T follicular helper cell (primary cell): ENCODE results near the gene MACF1.

ENCODE experiments used
- DNase-seq: peaks from one replicate; pipeline ENCODE4 v3.0.0-alpha.2; 2020; ENCODE audit warnings: low read depth

The MACF1 gene

DNA sequence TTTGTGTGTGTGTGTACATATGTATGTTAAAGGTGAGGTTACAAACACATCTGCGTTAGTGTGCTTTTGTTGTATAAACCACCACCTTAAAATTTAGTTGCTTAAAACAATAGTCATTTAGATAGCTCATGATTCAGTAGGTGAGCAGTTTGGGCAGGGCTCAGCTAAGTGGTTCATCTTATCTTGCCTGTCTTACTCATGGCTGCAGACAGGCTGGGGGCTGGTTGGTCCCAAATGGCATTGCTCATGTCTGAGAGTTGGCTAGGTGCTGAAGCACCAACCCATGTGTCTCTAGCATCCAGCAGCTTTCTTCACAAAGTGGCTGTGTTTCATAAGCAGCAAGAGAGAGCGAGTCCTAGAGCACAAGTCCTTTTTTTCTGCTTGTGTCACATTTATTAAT is 91.4 kb downstream of the MACF1 start:
- DNase-seq = no peak

DNA sequence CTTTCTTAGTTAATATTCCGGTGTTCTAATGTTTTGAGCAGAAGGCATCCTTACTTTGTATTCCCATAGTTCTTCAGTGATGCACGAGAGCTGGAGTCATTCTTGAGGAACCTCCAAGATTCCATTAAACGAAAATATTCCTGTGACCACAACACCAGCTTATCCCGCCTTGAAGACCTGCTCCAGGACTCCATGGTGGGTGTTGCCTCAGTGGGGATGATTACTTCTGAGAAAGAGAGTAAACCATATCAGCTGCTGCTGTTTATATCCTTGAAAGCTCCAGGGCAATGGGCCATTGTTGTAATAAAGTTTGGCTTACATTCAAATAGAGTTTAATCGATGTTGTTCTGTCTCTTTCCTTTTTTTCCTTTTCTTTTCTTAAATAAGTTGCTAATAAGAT is 93.1 kb downstream of the MACF1 start:
- DNase-seq = no peak

DNA sequence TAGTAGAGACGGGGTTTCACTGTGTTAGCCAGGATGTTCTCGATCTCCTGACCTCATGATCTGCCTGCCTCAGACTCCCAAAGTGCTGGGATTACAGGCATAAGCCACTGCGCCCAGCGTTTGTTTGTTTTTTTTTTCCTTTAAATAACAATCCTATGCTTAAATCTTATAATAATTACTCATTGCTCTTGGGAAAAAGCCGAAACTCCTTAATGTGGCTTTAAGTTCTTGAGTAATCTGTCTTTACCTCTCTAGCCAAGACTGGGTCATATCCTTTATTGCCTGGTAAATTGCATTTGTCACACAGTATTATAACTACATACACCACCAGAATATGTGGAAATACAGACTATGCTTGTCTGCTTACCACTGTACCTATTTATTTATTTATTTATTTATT is 97.1 kb downstream of the MACF1 start:
- no peak for DNase-seq

DNA sequence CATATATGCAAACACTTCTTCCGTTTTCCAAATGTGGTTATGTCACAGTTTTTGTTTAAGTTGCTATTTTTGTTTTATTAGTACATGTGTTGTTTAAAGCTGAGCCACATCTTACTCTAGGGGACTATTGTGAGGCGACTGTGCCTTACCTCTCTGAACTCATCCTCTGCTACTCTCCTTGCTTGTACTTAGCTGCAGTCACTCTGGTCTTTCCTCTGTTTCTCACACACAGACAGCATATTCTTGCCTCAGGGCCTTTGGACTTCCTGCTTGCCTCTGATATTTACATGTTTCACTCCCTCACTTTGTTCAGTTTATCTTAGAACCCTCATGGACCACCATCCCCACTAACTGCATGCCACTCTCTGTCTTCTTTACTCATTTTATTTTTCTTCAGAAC is 101.1 kb downstream of the MACF1 start:
- DNase-seq = no peak

DNA sequence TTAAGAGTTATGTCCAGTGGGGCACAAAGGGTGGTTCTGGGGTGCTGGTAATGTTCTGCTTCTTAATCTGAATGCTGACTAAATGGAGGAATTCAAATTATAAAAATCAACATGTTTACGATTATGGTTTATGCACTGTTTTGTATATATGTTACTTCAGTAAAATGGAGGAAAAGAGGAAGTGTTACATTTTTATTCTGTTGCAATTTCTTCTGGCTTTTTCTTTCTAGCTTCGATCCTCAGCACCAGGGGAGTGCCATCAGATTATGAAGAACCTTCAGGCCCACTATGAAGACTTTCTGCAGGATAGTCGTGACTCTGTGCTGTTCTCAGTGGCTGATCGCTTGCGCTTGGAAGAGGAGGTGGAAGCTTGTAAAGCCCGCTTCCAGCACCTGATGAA is 105.5 kb downstream of the MACF1 start:
- no peak for DNase-seq

DNA sequence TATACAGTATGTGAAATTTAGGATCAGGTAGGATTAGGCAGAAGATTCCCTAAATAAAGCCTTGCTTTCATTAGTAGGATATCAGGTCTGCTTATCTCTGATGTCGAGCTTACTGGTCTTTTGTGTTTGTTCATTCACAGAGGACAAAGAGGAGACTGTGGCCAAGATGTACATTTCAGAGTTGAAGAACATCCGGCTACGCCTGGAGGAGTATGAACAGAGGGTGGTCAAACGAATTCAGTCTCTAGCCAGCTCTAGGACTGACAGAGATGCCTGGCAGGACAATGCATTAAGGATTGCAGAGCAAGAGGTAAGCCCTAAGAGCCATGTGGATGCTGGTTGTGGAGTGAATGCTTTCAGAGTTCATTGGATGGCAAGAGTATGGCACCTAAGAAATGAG is 106.2 kb downstream of the MACF1 start:
- DNase-seq = no peak

DNA sequence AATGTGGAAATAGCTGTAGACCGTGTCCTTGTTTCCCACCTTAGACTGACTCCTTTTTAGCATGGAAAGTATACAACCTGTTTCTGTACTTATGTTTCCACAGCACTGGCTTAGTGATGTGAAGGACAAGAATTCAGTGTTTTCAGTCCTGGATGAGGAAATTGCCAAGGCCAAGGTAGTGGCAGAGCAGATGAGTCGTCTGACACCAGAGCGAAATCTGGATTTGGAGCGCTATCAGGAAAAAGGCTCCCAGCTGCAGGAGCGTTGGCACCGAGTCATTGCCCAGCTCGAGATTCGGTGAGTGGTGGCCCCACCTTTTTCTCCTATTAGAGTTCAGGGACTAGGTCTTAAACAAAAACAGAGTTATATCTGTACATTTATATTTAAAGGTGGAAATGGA is 112.6 kb downstream of the MACF1 start:
- no peak for DNase-seq

DNA sequence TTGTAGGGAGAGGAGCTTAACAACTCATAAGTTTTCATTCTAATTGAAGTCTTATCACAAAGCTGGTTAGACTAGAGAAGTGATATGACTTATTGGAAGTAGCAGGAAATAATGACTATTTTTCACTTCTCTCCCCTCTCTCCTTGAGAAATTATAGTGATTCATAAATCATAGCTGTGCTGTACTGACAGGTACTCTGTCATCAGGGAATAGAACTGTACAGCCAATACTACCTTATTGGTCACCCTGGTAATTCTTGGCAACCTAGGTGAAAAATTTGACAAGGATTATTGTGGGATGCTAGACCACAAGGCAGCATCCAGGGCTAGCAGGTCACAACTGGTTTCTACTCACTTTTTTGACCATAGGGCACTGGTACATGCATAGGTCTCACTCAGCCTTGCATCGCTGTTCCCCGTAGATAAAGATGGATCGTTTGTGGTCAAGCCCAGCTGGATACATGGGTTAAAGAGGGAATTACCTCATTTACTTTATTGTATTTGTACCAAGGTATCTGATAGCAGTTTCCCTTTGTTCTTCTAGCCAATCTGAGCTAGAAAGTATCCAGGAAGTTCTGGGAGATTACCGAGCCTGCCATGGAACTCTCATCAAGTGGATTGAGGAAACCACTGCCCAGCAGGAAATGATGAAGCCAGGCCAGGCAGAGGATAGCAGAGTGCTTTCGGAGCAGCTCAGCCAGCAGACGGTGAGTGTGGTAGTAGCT is 113.6 kb downstream of the MACF1 start:
- DNase-seq = no peak

DNA sequence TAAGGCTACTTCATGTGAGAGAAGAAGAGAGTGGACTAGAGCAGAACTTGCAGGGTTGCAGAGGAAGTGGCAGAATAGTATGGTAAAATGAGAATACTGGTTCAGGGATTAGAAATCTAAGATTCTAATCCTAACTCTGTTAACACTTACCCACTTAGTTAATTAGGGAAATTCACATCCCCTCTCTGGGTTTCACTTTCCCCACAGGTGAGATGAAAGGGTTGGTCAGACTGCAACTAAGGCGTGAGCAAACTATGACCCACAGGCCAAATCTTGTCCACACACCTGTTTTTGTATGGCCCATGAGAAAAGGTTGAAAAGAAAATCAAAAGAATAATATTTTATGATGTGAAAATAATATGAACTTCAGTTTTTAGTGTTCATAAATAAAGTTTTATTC is 117.5 kb downstream of the MACF1 start:
- DNase-seq = no peak

DNA sequence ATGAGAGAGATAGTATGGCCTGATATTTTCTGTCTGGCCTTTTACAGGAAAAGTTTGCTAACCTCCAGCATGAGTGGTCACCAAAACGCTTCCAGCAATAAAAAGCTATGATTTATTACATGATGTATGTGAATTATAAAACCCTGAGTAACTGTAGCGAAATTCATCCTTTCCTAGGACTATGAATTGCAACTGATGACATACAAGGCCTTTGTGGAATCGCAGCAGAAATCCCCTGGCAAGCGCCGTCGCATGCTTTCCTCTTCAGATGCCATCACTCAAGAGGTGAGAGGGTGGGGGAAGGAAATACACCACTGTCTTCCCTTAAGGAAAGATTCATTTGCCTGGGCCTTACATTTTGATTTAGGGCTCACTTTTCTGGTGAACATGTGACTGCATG is 117.9 kb downstream of the MACF1 start:
- no peak for DNase-seq

DNA sequence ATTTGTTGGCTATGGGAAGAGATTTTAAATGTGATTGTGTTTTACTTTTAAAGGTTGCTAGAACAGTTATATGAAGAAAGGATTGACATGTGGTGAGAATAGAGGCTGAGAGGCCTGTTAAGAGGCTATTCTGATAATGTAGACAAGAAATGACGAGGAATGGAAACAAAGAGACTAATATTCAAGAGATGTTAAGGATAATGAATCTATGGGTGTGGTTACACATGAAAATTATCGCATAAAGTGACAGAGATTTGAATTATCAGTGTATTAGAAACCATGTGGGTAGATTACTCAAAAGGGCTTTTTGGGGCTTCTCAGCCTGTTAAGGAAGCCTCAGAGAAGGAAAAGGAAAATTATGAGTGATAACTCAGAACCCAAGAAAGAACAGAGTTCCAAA is 120.4 kb downstream of the MACF1 start:
- no peak for DNase-seq

DNA sequence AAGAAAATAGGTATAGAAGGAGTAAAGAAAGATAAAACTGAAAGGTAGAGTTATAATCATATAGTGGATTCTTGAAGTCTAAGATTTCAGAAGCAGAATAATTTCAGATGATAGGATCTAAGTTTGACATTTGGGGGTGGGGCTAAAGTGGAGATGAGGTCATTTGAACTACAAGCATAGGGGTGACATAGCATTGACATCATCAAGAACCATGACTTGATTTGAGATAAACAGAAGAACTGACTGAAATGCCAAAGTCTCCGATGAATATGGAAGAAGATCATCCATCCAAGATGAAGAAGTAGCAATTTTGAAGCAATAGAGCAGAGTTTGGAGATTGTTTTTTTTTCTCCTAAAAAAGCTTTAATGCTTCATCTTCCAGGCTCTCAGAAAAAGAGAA is 122.3 kb downstream of the MACF1 start:
- no peak for DNase-seq

DNA sequence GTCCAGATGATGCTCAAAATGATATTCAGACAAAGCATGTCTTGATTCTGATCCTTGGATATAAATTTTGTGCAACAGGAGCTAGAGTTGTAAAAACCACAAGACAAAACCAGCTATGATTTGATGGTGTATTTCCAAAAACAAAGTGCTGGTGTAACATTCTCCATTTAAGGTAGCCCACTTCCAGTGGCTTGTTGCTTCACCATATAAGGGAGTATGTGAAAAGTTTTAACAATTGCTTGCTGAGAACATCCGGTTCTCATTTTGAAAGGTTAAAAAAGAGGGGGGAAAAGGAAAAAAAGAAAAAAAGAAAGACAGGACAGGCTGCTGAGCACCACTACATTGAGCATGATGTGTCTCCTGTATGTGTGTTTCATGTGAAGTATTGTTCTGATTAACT is 123.6 kb downstream of the MACF1 start:
- DNase-seq = no peak

DNA sequence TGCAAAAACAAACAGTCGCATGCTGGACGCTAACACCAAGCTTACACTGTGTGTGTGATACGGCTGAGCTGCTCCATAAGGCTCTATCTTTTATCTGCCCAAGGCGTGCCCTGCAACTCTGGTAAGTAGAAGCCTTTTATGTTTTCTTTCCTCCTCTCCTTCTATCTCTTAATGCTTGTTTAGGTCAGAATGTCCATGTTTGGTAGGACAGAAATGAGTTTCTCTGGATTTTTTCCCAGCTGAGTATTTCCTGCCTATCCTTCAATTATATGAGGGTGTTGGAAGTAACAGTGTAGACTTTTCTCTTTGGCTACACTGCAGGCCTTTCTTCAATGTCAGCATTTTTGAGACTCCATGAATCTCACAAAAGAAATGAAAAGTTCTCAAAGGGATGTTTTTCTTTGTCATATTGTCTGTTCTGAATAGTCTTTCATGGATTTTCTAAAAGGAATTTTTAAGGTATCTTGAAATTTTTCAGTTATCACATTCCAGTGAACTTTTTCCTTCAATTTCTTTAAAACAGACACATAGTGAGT is 124.2 kb downstream of the MACF1 start:
- DNase-seq = no peak

DNA sequence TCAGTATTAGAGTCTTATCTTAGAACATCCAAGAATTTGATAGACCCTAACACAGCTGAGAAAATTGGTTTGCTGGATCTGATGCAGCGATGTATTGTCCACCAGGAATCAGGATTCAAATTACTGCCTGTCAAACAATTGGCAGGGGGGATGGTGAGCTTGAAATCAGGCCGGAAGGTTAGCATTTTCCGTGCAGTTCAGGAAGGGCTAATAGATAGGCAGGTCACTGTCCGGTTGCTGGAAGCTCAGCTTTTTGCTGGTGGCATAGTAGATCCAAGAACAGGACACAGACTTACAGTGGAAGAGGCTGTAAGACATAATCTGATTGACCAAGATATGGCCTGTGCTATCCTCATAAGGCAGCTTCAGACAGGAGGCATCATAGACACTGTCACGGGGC is 127.2 kb downstream of the MACF1 start:
- no peak for DNase-seq

DNA sequence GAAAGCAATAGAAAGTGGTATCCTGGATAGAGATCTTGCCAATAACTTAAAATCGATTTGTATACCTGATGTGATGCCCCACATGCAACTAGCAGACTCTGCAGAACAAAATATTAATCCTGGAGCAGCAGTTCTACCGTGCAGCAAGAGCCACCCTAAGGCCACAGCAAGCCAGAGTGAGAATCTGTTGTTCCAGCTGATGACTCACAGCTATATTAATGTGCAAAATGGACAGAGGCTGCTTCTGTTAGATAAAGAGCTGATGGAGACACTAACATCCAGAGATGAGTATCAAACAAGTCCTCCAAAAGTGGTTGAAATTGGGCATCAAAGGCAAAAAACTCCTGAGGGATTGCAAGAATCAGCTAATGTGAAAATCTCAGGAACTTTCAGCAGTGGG is 127.8 kb downstream of the MACF1 start:
- DNase-seq = no peak

DNA sequence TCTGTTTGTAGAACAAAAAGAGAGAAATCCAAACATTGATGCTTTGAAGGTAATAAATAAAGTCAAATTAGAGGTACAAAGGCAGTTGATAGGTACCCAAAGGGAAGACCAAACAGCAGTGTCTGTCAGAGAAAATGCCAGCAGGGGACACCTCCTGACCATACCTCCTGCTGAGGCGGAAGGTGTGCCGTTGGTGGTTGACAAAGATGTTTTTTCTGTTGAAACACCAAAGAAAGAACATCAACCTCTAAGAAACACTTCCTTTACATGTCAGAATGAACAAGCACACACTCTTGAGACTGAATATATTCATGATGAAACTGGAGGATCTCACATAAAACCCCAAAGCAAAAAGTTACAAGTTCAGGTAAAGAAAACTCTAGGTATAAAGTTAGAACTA is 128.3 kb downstream of the MACF1 start:
- no peak for DNase-seq

DNA sequence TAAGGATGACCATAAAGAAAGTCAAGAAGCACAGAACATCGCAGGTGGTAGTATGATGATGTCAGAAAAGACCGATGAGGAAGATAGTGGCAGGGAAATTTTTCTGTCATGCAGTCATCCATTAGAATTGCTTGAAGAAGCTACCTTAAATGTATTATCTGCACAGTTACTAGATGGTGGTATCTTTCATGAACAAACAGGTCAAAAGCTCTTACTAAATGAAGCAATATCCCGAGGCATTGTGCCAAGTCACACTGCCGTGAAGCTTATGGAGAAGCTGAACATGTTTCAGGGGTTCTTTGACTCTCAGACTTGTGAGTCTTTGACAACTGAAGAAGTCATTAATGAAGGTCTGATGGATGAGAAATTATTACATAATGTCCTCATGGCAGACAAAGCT is 128.8 kb downstream of the MACF1 start:
- no peak for DNase-seq

DNA sequence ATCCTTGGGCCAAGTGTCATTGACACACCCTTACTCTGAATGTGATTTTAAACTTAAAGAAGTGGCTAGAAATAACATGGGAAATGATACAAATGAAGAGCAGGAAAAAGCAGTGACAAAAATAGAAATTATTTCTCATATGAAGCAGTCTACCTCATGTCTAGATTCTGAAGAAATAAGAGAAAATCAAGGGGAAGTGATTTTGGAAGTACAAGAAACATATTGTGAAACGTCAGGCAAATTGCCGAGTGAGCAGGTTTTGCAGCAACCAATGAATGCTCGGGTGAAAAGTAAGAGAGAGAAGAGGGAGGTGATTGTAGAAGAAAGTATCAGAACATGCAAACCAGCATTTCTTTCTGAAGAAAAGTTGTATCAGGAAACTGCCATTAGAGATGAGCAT is 130.7 kb downstream of the MACF1 start:
- DNase-seq = no peak

DNA sequence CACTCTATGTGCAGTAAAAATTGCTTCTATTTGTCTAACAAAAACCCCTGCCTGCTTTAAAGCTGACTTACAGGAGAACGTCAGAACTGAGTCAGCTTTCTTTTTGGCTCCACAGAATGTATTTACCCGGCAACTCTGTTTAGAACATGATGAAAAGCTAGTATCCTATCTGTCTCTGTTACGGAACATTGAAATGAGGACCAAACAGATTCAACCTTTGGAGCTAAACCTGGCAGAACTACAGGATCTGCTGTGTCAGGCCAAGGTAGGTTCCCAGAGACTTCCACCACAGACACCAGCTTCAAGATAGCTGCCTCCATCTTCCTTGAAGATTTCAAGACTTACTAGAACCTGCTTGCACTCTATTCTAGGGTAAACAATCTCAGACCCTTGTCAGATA is 132.6 kb downstream of the MACF1 start:
- no peak for DNase-seq

DNA sequence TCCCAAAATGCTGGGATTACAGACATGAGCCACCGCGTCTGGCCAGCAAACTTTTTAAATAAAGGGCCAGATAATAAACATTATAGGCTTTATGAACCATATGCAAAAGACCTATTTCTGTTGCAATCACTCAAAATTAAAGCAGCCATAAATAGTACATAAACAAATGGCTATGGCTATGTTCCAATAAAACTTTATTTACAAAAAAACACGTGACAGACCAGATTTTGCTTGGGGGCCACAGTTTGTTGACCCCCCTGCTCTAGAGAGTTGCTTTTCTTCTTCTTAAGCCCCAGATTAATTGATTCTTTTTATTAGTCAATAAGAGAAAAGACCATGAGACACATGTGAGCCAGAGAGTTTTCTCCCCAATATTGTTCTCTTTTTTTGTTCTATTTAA is 138.3 kb downstream of the MACF1 start:
- DNase-seq = no peak

DNA sequence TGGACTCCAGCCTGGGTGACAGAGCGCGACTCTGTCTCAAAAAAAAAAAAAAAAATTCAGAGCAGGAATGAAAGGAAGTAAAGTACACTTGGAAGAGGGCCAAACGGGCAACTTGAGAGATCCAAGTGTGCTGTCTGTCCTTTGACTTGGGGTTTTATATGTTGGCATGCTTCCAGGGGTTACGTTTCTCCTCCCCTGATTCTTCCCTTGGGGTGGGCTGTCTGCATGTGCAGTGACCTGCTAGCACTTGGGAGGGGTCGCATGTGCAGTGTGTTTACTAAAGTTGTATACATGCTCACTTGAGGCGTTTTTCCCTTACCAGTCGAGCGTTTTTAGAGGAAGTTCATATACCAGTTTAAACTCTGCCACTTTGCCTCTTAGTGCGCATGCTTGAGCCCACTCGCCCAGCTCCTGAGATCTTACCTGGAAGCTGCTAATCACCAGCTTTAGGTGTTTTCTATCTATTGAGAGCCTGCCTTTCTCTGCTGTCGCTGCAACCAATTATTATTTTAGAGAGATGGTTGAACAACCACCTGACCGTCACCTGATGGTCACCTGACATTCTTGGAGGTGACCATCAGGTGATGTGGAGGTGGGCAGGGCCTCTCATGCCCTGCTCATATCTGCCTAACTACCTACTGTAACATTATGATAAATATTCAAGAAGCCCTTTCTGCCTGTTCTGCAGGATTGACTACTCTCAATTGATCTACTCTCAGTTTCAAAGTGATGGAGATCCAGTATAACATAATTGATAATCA is 140.1 kb downstream of the MACF1 start:
- no peak for DNase-seq

DNA sequence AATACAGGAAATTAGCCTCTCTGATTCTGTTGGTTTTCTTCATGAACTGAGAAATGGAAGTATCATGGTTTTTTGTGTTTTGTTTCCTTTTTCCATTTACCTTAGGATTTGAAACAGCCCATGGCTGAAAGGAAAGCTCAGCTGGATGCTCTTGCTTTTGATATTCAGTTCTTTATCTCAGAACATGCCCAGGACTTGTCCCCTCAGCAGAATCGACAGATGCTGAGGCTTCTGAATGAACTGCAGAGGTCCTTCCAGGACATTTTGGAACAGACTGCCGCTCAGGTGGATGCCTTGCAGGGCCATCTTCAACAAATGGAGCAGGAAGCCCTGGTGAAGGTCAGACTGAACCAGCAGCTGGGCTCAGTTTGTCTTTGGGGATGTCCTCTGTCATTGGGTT is 142.4 kb downstream of the MACF1 start:
- no peak for DNase-seq

DNA sequence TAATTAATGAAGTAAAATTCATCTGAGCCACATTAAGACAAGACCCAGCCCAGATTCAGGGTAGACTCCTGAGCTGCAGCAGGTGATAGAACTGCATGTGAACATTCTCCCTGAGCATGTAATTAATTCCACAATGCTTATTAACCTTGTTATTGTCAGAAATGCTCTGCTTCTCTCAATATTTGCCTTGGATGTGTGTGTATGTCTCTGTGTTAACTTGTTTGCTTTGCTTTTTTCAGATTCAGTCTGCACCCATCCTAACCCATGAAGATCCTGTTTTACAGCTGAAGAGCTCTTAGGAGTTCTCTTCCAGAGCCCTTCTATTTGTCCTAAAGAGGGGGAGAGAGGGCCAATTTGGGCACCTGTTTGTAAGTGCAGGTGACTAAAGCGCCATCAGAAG is 143.8 kb downstream of the MACF1 start:
- DNase-seq = no peak
